HL-60 (cell line): ENCODE measurements around the gene GLA.

ENCODE experiments used
- DNase-seq, 2 experiments: peaks; one replicate each; pipeline ENCODE4 v3.0.0-alpha.2; 2010 to 2020; ENCODE audit warnings: low read depth in 1 of 2, low spot score in 1 of 2
- H3K27ac ChIP-seq: fragments of 250-450 bp; sonication (Bioruptor Pico); replicated peaks from 2 replicates; pipeline ENCODE4 v1.5.1; 2020; ENCODE audit warnings: mild to moderate bottlenecking, moderate library complexity
- H3K27me3 ChIP-seq: fragments of 250-450 bp; sonication (Bioruptor Pico); 2 replicates; pipeline ENCODE4 v1.5.1; 2021; ENCODE audit warnings: mild to moderate bottlenecking, moderate library complexity; ENCODE audit not compliant: insufficient read depth, poor library complexity, severe bottlenecking
- H3K4me3 ChIP-seq: replicated peaks from 2 replicates; pipeline ENCODE4 v1.5.1; 2011; ENCODE audit warnings: mild to moderate bottlenecking, control low read depth, low read length; ENCODE audit not compliant: insufficient read depth
- CTCF ChIP-seq: IDR thresholded peaks from one replicate; pipeline ENCODE4 v1.5.1; 2011; ENCODE audit warnings: low read length, control low read depth, inconsistent platforms; ENCODE audit not compliant: insufficient read depth
- GABPA ChIP-seq: IDR thresholded peaks from 2 replicates; pipeline ENCODE4 v1.6.1; 2012; ENCODE audit warnings: low read depth
- POLR2AphosphoS5 ChIP-seq: IDR thresholded peaks from 2 replicates; pipeline ENCODE4 v1.6.1; 2012; ENCODE audit warnings: low read depth
- REST ChIP-seq: IDR thresholded peaks from 2 replicates; pipeline ENCODE4 v1.6.1; 2012; ENCODE audit warnings: low read depth; ENCODE audit not compliant: insufficient replicate concordance
- SPI1 ChIP-seq: IDR thresholded peaks from 2 replicates; pipeline ENCODE4 v1.6.1; 2012; ENCODE audit warnings: low read depth, mild to moderate bottlenecking, borderline replicate concordance
- long read RNA-seq: library from polyadenylated mRNA; unstranded; transcript quantifications from one replicate; pipeline ENCODE4 v2.0.0, GENCODE V29; 2020

GLA gene
- long read RNA-seq, transcript GLA-204 (3 exons, 793 nt), result minor isoform, 19 of 147 reads
- long read RNA-seq, transcript GLA-201 (7 exons, 1,318 nt), result major isoform, 96 of 147 reads
- long read RNA-seq, partial matches to known transcripts, result 0 of 147 reads
- long read RNA-seq, other reads (novel, unspliced or antisense), result 32 of 147 reads

- Histone ChIP-seq H3K27ac (peak within 1 kb of the TSS; percentile 96), H3K27me3 (no peaks in the 10 kb centered on the region), H3K4me3 (peak within 1 kb of the TSS; percentile 71)
- DNase-seq, result peak; percentile 93 to 95
- TF ChIP-seq GABPA, result no peak
- peak; percentile 70 for TF ChIP-seq POLR2AphosphoS5
- TF ChIP-seq CTCF, result no peak
- TF ChIP-seq SPI1, result peak; percentile 68; the same call in 1 of the 2 replicates
- no peak for TF ChIP-seq REST
Observed at GRCh38 chrX:101407748-101408531, at the start of gene GLA, which contains the start of gene HNRNPH2. TSS of gene GLA (minus strand) at chrX:101407925. CDS start at chrX:101407903, 22 bp downstream. TSS of gene HNRNPH2 (plus strand) at chrX:101408222. CDS start at chrX:101411989, 3,767 bp downstream.

GRCh38 chrX:101452056-101452455 is 44.3 kb upstream of the GLA start:
- peak; percentile 36; the same call in 1 of the 2 replicates for TF ChIP-seq SPI1
- no peak for TF ChIP-seq CTCF
- no peak overlapping the region for H3K27ac ChIP-seq
- no peak for DNase-seq
- H3K4me3 ChIP-seq, result no peak overlapping the region
- H3K27me3 ChIP-seq, result no peaks in the 10 kb centered on the region

- Histone ChIP-seq H3K27me3 (no peaks in the 10 kb centered on the region), H3K27ac (no peak overlapping the region), H3K4me3 (no peak overlapping the region)
- peak; percentile 4 to 7 for DNase-seq
- TF ChIP-seq SPI1 (no peak), REST (no peak), GABPA (no peak), POLR2AphosphoS5 (no peak), CTCF (no peak)
Observed at GRCh38 chrX:101450961-101451360, 43.2 kb upstream of the GLA start.
